GM12878 (cell line): ENCODE measurements around the gene ASS1. TPM values are rescaled to one million over a fixed set of nuclear protein-coding genes. Genes with fewer than 3 reads are reported as not detected.

ENCODE experiments used
- ATAC-seq: fragments of 200-7000 bp; cut with Tn5 transposase; 3 replicates; pipeline ENCODE4 v1.9.1; 2020; ENCODE audit warnings: mild to moderate bottlenecking, moderate library complexity
- BruUV-seq: library from RNA; stranded (reverse); fragments of 400-500 nt; replicated peaks from 2 replicates; lab custom pipeline; 2021; lab: Mats Ljungman, UMichigan
- CTCF ChIA-PET: fragments of 300-600 bp; sonication (Branson Sonifier 250); formaldehyde crosslinking; extraction: SDS; loops from one replicate; lab custom pipeline; 2021; ENCODE audit warnings: inconsistent platforms; lab: Yijun Ruan, JAX
- POLR2A ChIA-PET: fragments of 350-600 bp; formaldehyde crosslinking; extraction: SDS; loops from one replicate; lab custom pipeline; 2021; ENCODE audit warnings: inconsistent platforms; lab: Charles Lee
- RAD21 ChIA-PET: fragments of 300-600 bp; sonication (Branson Sonifier 250); formaldehyde crosslinking; loops from one replicate; lab custom pipeline; 2023; ENCODE audit warnings: antibody characterized with exemption; ENCODE audit not compliant: unreplicated experiment; lab: Charles Lee
- SMC1A ChIA-PET: fragments of 300-600 bp; sonication (Branson Sonifier 250); formaldehyde crosslinking; loops from one replicate; lab custom pipeline; 2023; ENCODE audit not compliant: unreplicated experiment, uncharacterized antibody; lab: Charles Lee
- DNase-seq: peaks from one replicate; pipeline ENCODE4 v3.0.0-alpha.2; 2011; ENCODE audit warnings: low read depth, low spot score
- FAIRE-seq: peaks from 3 replicates; lab custom pipeline; 2011; peaks lifted over from hg19 to GRCh38; lab: Jason Lieb, UNC
- H2AFZ ChIP-seq: 2 replicates; pipeline ENCODE4 v1.6.0; 2011; ENCODE audit warnings: low read depth, low read length, control low read depth; ENCODE audit not compliant: control insufficient read depth
- H3K27ac ChIP-seq: 2 replicates; pipeline ENCODE4 v1.5.1; 2011; ENCODE audit warnings: control low read depth; ENCODE audit not compliant: control insufficient read depth, insufficient read depth
- H3K27me3 ChIP-seq, 2 experiments: replicated peaks in 1 of 2; 2 replicates each; pipeline versions ENCODE4 v1.6.0 to v1.6.1; 2011; ENCODE audit warnings: low read length in 1 of 2; ENCODE audit not compliant: control insufficient read depth in 2 of 2, insufficient read depth in 2 of 2
- H3K36me3 ChIP-seq, 2 experiments: 2 replicates each; pipeline ENCODE4 v1.5.1; 2011; ENCODE audit warnings: low read length in 1 of 2; ENCODE audit not compliant: control insufficient read depth in 2 of 2, insufficient read depth in 2 of 2
- H3K4me1 ChIP-seq: 2 replicates; pipeline ENCODE4 v1.6.1; 2011; ENCODE audit warnings: mild to moderate bottlenecking, low read length, moderate library complexity, mixed read lengths; ENCODE audit not compliant: control insufficient read depth, insufficient read depth
- H3K4me2 ChIP-seq: 2 replicates; pipeline ENCODE4 v1.6.0; 2011; ENCODE audit warnings: control low read depth; ENCODE audit not compliant: control insufficient read depth, insufficient read depth
- H3K4me3 ChIP-seq: fragments of 200-600 bp; sonication (generic); 2 replicates; pipeline ENCODE4 v1.5.1; 2016
- H3K79me2 ChIP-seq: 2 replicates; pipeline ENCODE4 v1.6.0; 2011; ENCODE audit warnings: low read length; ENCODE audit not compliant: control insufficient read depth, insufficient read depth
- H3K9ac ChIP-seq: 2 replicates; pipeline ENCODE4 v1.8.0; 2011; ENCODE audit warnings: low read length, control low read depth, mixed read lengths; ENCODE audit not compliant: control insufficient read depth, insufficient read depth
- H3K9me3 ChIP-seq: replicated peaks from 3 replicates; pipeline ENCODE4 v1.5.1; 2011; ENCODE audit warnings: mild to moderate bottlenecking, low read length; ENCODE audit not compliant: control insufficient read depth, insufficient read depth
- H4K20me1 ChIP-seq: 2 replicates; pipeline ENCODE4 v1.6.0; 2011; ENCODE audit not compliant: control insufficient read depth, insufficient read depth
- BHLHE40 ChIP-seq, 2 experiments: fragments of 450-650 bp in 1 of 2; IDR thresholded peaks; 2 replicates each; pipeline ENCODE4 v1.6.1; 2011 to 2017; ENCODE audit warnings: low read depth in 2 of 2, borderline replicate concordance in 1 of 2, improper control_type of control experiment in 1 of 2, low read length in 1 of 2, mild to moderate bottlenecking in 1 of 2
- BMI1 ChIP-seq: fragments of 450-650 bp; IDR thresholded peaks from 2 replicates; pipeline ENCODE4 v1.6.1; 2016; ENCODE audit warnings: mild to moderate bottlenecking, moderate library complexity, borderline replicate concordance
- CEBPB ChIP-seq, 2 experiments: fragments of 150-350 bp in 1 of 2; IDR thresholded peaks; 2 replicates each; pipeline ENCODE4 v1.6.1; 2012 to 2014; ENCODE audit warnings: low read depth in 2 of 2, low read length in 2 of 2, borderline replicate concordance in 1 of 2, inconsistent platforms in 1 of 2
- CHD1 ChIP-seq: IDR thresholded peaks from 2 replicates; pipeline ENCODE4 v1.6.1; 2012; ENCODE audit warnings: low read depth, low read length, improper control_type of control experiment
- EZH2 ChIP-seq: IDR thresholded peaks from 2 replicates; pipeline ENCODE4 v1.6.1; 2012; ENCODE audit warnings: low read depth, mild to moderate bottlenecking, control low read depth, inconsistent platforms, low read length, borderline replicate concordance; ENCODE audit not compliant: control insufficient read depth
- NFIC ChIP-seq: IDR thresholded peaks from 2 replicates; pipeline ENCODE4 v1.6.1; 2012; ENCODE audit warnings: low read depth, mild to moderate bottlenecking, inconsistent platforms, low read length, moderate library complexity
- NFXL1 ChIP-seq: fragments of 450-650 bp; IDR thresholded peaks from 2 replicates; pipeline ENCODE4 v1.6.1; 2017; ENCODE audit warnings: antibody characterized with exemption, mild to moderate bottlenecking, borderline replicate concordance
- POLR2AphosphoS2 ChIP-seq: IDR thresholded peaks from 2 replicates; pipeline ENCODE4 v1.6.1; 2011; ENCODE audit warnings: low read depth, mild to moderate bottlenecking, low read length, improper control_type of control experiment, moderate library complexity
- RB1 ChIP-seq: fragments of 450-650 bp; formaldehyde crosslinking; IDR thresholded peaks from 2 replicates; pipeline ENCODE4 v1.6.1; 2017; ENCODE audit warnings: mild to moderate bottlenecking, borderline replicate concordance
- RCOR1 ChIP-seq: conservative IDR thresholded peaks from 2 replicates; pipeline ENCODE4 v1.6.1; 2012; ENCODE audit warnings: low read depth, low read length, improper control_type of control experiment
- SMARCA5 ChIP-seq: fragments of 450-650 bp; IDR thresholded peaks from 2 replicates; pipeline ENCODE4 v1.6.1; 2017; ENCODE audit warnings: mild to moderate bottlenecking
- STAT3 ChIP-seq: IDR thresholded peaks from 2 replicates; pipeline ENCODE4 v1.6.1; 2011; ENCODE audit warnings: low read depth, low read length, improper control_type of control experiment
- TARDBP ChIP-seq: IDR thresholded peaks from 2 replicates; pipeline ENCODE4 v1.6.1; 2016; ENCODE audit warnings: borderline replicate concordance
- ZZZ3 ChIP-seq: IDR thresholded peaks from 2 replicates; pipeline ENCODE4 v1.6.1; 2011; ENCODE audit warnings: low read depth; ENCODE audit not compliant: control insufficient read depth, insufficient read length
- WGBS: methylation state at CpG from one replicate; pipeline ENCODE4 v1.1.6; 2016; ENCODE audit warnings: low lambda C conversion rate; ENCODE audit not compliant: insufficient replicate concordance, insufficient coverage; ENCODE audit errors: missing lambda C conversion rate; 5-methylcytosine and 5-hydroxymethylcytosine counted together
- in situ Hi-C: fragments of 300-500 bp; cut with MboI; formaldehyde crosslinking; loops from 9 replicates; pipeline ENCODE4 v1.14.3; 2018; ENCODE audit warnings: mixed read lengths
- intact Hi-C: fragments of 100-400 bp; cut with micrococcal nuclease; formaldehyde crosslinking; loops from one replicate; pipeline ENCODE4 v1.14.2; 2022; ENCODE audit not compliant: unreplicated experiment
- polyA plus RNA-seq, 11 experiments: library from polyadenylated mRNA; depleted of rRNA in 4 of 11; unstranded in 6 of 11; stranded (reverse) in 5 of 11; fragments of >200 nt; fragmentation: Nextera tagmentation in 4 of 11; fragmentation: Illumina TruSeq in 1 of 11; extraction: Ambion mirVana in 4 of 11; extraction: Trizol in 1 of 11; gene quantifications; 1 replicate in 1 of 11; 2 replicates in 10 of 11; pipeline versions ENCODE4 v1.2.1 to v1.2.3, GENCODE V29; 2011 to 2016; ENCODE audit warnings: inconsistent platforms in 2 of 11, missing spikeins in 2 of 11, low read depth in 1 of 11
- total RNA-seq, 4 experiments: library from RNA; depleted of rRNA in 3 of 4; stranded (reverse); fragments of >200 nt in 3 of 4; fragmentation: Illumina TruSeq in 1 of 4; extraction: Trizol in 1 of 4; gene quantifications; 2 replicates each; pipeline versions ENCODE4 v1.2.1 to v1.2.3, GENCODE V29; 2013 to 2021
- TF ChIP-seq, protein P1 (sequence below): fragments of 450-650 bp; formaldehyde crosslinking; IDR thresholded peaks from 2 replicates; pipeline ENCODE4 v1.4.0; 2020; ENCODE audit warnings: mild to moderate bottlenecking, moderate library complexity
- TF ChIP-seq, protein P2 (sequence below): IDR thresholded peaks from 2 replicates; pipeline ENCODE4 v1.6.1; 2011; ENCODE audit warnings: low read depth, mild to moderate bottlenecking, low read length, moderate library complexity, borderline replicate concordance; ENCODE audit errors: extremely low read depth

Gene ASS1
- total and polyA plus RNA-seq, 10 of the 15 experiments (the other 5 are each of a cell fraction or from before 2014, with no cell fraction given), result 0.10 to 6.1 (median 0.28) TPM; not detected in 3

DNA sequence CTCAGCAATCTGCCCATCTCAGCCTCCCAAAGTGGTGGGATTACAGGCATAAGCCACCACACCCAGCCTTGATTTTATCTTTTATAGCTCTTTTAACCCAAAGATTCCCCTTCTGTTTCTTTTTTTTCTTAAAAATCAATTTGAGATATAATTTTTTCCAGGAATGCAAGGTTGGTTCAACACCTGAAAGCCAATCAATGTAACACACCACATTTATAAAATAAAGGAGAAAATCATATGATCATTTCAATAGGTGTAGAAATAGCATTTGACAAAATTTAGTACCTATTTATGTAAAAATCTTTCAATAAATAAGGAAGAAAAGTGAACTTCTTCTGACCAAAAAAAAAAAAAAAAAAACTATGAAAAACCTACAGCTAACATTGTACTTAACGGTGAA is 3.7 kb upstream of the ASS1 start (continued):
- TF ChIP-seq, protein P1, sequence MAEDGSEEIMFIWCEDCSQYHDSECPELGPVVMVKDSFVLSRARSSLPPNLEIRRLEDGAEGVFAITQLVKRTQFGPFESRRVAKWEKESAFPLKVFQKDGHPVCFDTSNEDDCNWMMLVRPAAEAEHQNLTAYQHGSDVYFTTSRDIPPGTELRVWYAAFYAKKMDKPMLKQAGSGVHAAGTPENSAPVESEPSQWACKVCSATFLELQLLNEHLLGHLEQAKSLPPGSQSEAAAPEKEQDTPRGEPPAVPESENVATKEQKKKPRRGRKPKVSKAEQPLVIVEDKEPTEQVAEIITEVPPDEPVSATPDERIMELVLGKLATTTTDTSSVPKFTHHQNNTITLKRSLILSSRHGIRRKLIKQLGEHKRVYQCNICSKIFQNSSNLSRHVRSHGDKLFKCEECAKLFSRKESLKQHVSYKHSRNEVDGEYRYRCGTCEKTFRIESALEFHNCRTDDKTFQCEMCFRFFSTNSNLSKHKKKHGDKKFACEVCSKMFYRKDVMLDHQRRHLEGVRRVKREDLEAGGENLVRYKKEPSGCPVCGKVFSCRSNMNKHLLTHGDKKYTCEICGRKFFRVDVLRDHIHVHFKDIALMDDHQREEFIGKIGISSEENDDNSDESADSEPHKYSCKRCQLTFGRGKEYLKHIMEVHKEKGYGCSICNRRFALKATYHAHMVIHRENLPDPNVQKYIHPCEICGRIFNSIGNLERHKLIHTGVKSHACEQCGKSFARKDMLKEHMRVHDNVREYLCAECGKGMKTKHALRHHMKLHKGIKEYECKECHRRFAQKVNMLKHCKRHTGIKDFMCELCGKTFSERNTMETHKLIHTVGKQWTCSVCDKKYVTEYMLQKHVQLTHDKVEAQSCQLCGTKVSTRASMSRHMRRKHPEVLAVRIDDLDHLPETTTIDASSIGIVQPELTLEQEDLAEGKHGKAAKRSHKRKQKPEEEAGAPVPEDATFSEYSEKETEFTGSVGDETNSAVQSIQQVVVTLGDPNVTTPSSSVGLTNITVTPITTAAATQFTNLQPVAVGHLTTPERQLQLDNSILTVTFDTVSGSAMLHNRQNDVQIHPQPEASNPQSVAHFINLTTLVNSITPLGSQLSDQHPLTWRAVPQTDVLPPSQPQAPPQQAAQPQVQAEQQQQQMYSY (CRISPR knock-in tag), result no peak

DNA sequence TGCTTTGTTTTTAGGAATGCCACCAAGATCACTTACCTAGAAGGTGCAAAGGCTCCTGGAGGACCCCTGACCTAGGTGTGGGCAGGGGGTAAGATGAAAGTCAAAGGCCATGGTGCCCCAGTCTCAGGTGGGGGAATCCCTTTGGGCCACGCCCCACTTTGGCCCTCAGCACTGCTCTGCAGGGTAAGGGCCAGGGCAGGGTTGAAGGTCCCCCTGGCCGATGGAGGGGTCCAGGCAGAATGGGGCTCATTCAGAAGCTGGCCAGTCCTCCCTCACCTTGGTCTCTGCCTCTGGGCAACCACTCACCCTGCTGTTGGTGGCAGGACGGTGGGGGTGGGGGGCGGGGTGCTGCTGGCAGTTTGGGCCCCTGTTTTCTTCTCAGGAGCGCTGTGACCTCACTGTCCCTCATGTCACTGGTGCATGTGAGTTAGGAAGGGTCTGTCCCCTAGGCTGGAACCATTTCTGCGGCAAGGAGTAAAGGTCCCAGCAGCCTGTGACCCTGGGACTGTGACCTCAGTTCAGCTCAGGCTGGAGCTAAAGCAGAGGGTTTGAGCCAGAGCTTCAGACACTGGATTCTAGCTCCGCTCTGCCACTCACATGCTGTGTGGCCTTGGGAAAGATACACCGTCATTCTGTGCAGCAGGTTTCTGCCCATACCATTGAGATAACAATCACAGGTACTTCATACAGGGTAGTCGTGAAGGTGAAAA is 1.9 kb upstream of the ASS1 start:
- intact Hi-C loops, result no loop called here
- no peaks in the 10 kb centered on the region for H3K36me3 ChIP-seq
- H3K9me3 ChIP-seq, result peaks cover 3% of the 10 kb centered on the region; the same call in 2 of the 3 replicates
- H3K4me3 ChIP-seq, result no peak overlapping the region
- FAIRE-seq, result no peak
- H3K79me2 ChIP-seq, result no peaks in the 10 kb centered on the region
- BruUV-seq, result no TSS peak
- ChIA-PET SMC1A (no interaction called here), POLR2A (no interaction called here), RAD21 (no interaction called here), CTCF (no interaction called here)
- no peak for ATAC-seq
- H4K20me1 ChIP-seq, result no peaks in the 10 kb centered on the region
- no peak overlapping the region for H3K9ac ChIP-seq
- H2AFZ ChIP-seq, result no peak overlapping the region
- no peaks in the 10 kb centered on the region for H3K4me1 ChIP-seq
- 50% methylated on average over 9 of the region's 9 CpGs for WGBS
- in situ Hi-C loops, result no loop called here
- no peak overlapping the region for H3K27ac ChIP-seq
- no peak for DNase-seq
- TF ChIP-seq CHD1, result no peak
- TF ChIP-seq, protein P2, sequence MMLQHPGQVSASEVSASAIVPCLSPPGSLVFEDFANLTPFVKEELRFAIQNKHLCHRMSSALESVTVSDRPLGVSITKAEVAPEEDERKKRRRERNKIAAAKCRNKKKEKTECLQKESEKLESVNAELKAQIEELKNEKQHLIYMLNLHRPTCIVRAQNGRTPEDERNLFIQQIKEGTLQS, result no peak
- no peak for TF ChIP-seq TARDBP
- TF ChIP-seq NFIC, result no peak
- TF ChIP-seq BMI1, result no peak
- TF ChIP-seq RCOR1, result no peak
- TF ChIP-seq NFXL1, result no peak
- TF ChIP-seq ZZZ3, result no peak
- TF ChIP-seq EZH2, result no peak
- no peak for TF ChIP-seq RB1
- no peak for TF ChIP-seq POLR2AphosphoS2
- no peak for TF ChIP-seq SMARCA5
- no peak for TF ChIP-seq CEBPB (IDR thresholded peaks at IDR 0.05; ENCODE audit: borderline replicate concordance in 1 of 2, low read depth in 2 of 2, low read length in 2 of 2)
- TF ChIP-seq STAT3, result no peak
- TF ChIP-seq BHLHE40 (IDR thresholded peaks at IDR 0.05; ENCODE audit: borderline replicate concordance in 1 of 2, low read depth in 2 of 2, low read length in 1 of 2), result no peak
- H3K4me2 ChIP-seq, result no peak overlapping the region
- no peaks in the 10 kb centered on the region; a peak in 3 of 4 replicates for H3K27me3 ChIP-seq
